ENCODE results near the gene FRMD1.

- TF ChIP-seq, protein P1, sequence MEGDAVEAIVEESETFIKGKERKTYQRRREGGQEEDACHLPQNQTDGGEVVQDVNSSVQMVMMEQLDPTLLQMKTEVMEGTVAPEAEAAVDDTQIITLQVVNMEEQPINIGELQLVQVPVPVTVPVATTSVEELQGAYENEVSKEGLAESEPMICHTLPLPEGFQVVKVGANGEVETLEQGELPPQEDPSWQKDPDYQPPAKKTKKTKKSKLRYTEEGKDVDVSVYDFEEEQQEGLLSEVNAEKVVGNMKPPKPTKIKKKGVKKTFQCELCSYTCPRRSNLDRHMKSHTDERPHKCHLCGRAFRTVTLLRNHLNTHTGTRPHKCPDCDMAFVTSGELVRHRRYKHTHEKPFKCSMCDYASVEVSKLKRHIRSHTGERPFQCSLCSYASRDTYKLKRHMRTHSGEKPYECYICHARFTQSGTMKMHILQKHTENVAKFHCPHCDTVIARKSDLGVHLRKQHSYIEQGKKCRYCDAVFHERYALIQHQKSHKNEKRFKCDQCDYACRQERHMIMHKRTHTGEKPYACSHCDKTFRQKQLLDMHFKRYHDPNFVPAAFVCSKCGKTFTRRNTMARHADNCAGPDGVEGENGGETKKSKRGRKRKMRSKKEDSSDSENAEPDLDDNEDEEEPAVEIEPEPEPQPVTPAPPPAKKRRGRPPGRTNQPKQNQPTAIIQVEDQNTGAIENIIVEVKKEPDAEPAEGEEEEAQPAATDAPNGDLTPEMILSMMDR (conservative IDR thresholded peaks at IDR 0.05 in 1 of 2, IDR thresholded peaks at IDR 0.05 in 1 of 2; ENCODE audit: extremely low read depth in 1 of 2, insufficient read depth in 1 of 2, low read depth in 1 of 2, low read length in 2 of 2), result no peak
- TF ChIP-seq EZH2 (IDR thresholded peaks at IDR 0.05; ENCODE audit: borderline replicate concordance, low read length), result no peak
Measured at GRCh38 chr6:168005796-168006195, 73.2 kb downstream of the FRMD1 start.

Measured in mammary epithelial cell (primary cell).